HCT116 (cell line): ENCODE results near the gene PACSIN2. TPM values are rescaled to one million over a fixed set of nuclear protein-coding genes. Genes with fewer than 3 reads are reported as not detected.

Source experiments
- ATAC-seq: fragments of 200-7000 bp; cut with Tn5 transposase; 2 replicates; pipeline ENCODE4 v1.9.1; 2020; ENCODE audit warnings: mild to moderate bottlenecking, moderate library complexity
- BruUV-seq: library from RNA; stranded (reverse); fragments of 400-500 nt; replicated peaks from 2 replicates; lab custom pipeline; 2021; lab: Mats Ljungman, UMichigan
- CTCF ChIA-PET: fragments of 300-600 bp; sonication (Branson Sonifier 250); formaldehyde crosslinking; loops from one replicate; lab custom pipeline; 2021; ENCODE audit warnings: antibody characterized with exemption; lab: Charles Lee
- POLR2A ChIA-PET: fragments of 300-600, 350-600 bp; sonication (Branson Sonifier 250); formaldehyde crosslinking; loops from one replicate; lab custom pipeline; 2021; ENCODE audit warnings: antibody characterized with exemption; lab: Charles Lee
- RAD21 ChIA-PET, 2 experiments: fragments of 300-600 bp; sonication (Branson Sonifier 250); formaldehyde crosslinking; loops; one replicate each; lab custom pipeline; 2023; ENCODE audit warnings: low total read pairs in 2 of 2; ENCODE audit not compliant: uncharacterized antibody in 2 of 2, unreplicated experiment in 2 of 2, low non-redundant PET in 1 of 2; lab: Charles Lee
- DNase-seq: peaks from one replicate; pipeline ENCODE4 v3.0.0-alpha.2; 2010; ENCODE audit warnings: low read depth, low spot score
- H2AFZ ChIP-seq: fragments of 200-600 bp; shearing (Covaris generic), sonication (generic); 2 replicates; pipeline ENCODE4 v1.6.1; 2017; ENCODE audit warnings: low read depth, mixed run types, mixed read lengths, antibody characterized with exemption, low read length; ENCODE audit not compliant: poor library complexity, severe bottlenecking
- H3K27ac ChIP-seq: 2 replicates; pipeline ENCODE4 v1.5.1; 2012; ENCODE audit warnings: low read depth, low read length
- H3K27me3 ChIP-seq: fragments of 200-600 bp; sonication (generic); 2 replicates; pipeline ENCODE4 v1.6.1; 2016; ENCODE audit warnings: mixed run types, low read length, mixed read lengths; ENCODE audit not compliant: insufficient read depth
- H3K36me3 ChIP-seq, 2 experiments: fragments of 200-500 bp in 1 of 2; fragments of 200-600 bp in 1 of 2; sonication (Bioruptor generic) in 1 of 2; sonication (generic) in 1 of 2; 2 replicates each; pipeline versions ENCODE4 v1.5.1 to v1.6.1; 2014 to 2016; ENCODE audit warnings: low read length in 2 of 2, inconsistent platforms in 1 of 2, mixed read lengths in 1 of 2, mixed run types in 1 of 2; ENCODE audit not compliant: insufficient read depth in 2 of 2, control insufficient read depth in 1 of 2
- H3K4me1 ChIP-seq, 2 experiments: fragments of 200-600 bp in 1 of 2; sonication (generic) in 1 of 2; 2 replicates each; pipeline versions ENCODE4 v1.5.1 to v1.6.1; 2012 to 2017; ENCODE audit warnings: low read length in 2 of 2, inconsistent platforms in 1 of 2, mild to moderate bottlenecking in 1 of 2, mixed read lengths in 1 of 2, mixed run types in 1 of 2, moderate library complexity in 1 of 2; ENCODE audit not compliant: insufficient read depth in 2 of 2, control insufficient read depth in 1 of 2
- H3K4me2 ChIP-seq: fragments of 200-600 bp; sonication (generic); 2 replicates; pipeline ENCODE4 v1.6.1; 2017; ENCODE audit warnings: mixed run types, low read length, mixed read lengths
- H3K4me3 ChIP-seq, 2 experiments: fragments of 200-600 bp in 1 of 2; sonication (generic) in 1 of 2; replicated peaks in 1 of 2; 2 replicates each; pipeline ENCODE4 v1.5.1; 2011 to 2016; ENCODE audit warnings: low read length in 2 of 2, control low read depth in 1 of 2, low read depth in 1 of 2, mild to moderate bottlenecking in 1 of 2, mixed read lengths in 1 of 2, mixed run types in 1 of 2
- H3K79me2 ChIP-seq: fragments of 200-600 bp; sonication (generic); 2 replicates; pipeline ENCODE4 v1.6.1; 2017; ENCODE audit warnings: mild to moderate bottlenecking, mixed run types, low read length, moderate library complexity, mixed read lengths; ENCODE audit not compliant: insufficient read depth
- H3K9ac ChIP-seq: fragments of 200-600 bp; sonication (generic); 2 replicates; pipeline ENCODE4 v1.6.1; 2016; ENCODE audit warnings: low read length, mixed read lengths
- H3K9me2 ChIP-seq: fragments of 200-600 bp; sonication (generic), shearing (Covaris generic); 2 replicates; pipeline ENCODE4 v1.6.1; 2017; ENCODE audit warnings: mixed run types, mild to moderate bottlenecking, moderate library complexity; ENCODE audit not compliant: insufficient read depth
- H3K9me3 ChIP-seq, 2 experiments: fragments of 200-500 bp in 1 of 2; fragments of 200-600 bp in 1 of 2; sonication (Bioruptor generic) in 1 of 2; sonication (generic) in 1 of 2; 2 replicates each; pipeline ENCODE4 v1.6.1; 2014 to 2017; ENCODE audit warnings: low read length in 2 of 2, mixed read lengths in 2 of 2, inconsistent platforms in 1 of 2, low read depth in 1 of 2, mild to moderate bottlenecking in 1 of 2, mixed run types in 1 of 2, moderate library complexity in 1 of 2; ENCODE audit not compliant: control insufficient read depth in 1 of 2, insufficient read depth in 1 of 2
- H4K20me1 ChIP-seq: fragments of 200-600 bp; sonication (generic), shearing (Covaris generic); 2 replicates; pipeline ENCODE4 v1.6.1; 2017; ENCODE audit warnings: mixed run types, mild to moderate bottlenecking, moderate library complexity; ENCODE audit not compliant: insufficient read depth
- ELF1 ChIP-seq: IDR thresholded peaks from 2 replicates; pipeline ENCODE4 v1.6.1; 2012; ENCODE audit warnings: low read depth, borderline replicate concordance
- EZH2phosphoT487 ChIP-seq: fragments of 200-600 bp; IDR thresholded peaks from 2 replicates; pipeline ENCODE4 v1.6.1; 2018; ENCODE audit warnings: antibody characterized with exemption, borderline replicate concordance
- FOSL1 ChIP-seq: IDR thresholded peaks from 2 replicates; pipeline ENCODE4 v1.6.1; 2012; ENCODE audit warnings: low read depth
- POLR2A ChIP-seq: IDR thresholded peaks from 2 replicates; pipeline ENCODE4 v1.7.0; 2011; ENCODE audit warnings: borderline replicate concordance; ENCODE audit not compliant: insufficient read depth, insufficient read length; ENCODE audit errors: extremely low read depth
- SIN3A ChIP-seq: IDR thresholded peaks from 2 replicates; pipeline ENCODE4 v1.6.1; 2012; ENCODE audit warnings: low read depth
- YY1 ChIP-seq: IDR thresholded peaks from 2 replicates; pipeline ENCODE4 v1.6.1; 2011; ENCODE audit warnings: low read length, low read depth, moderate library complexity, mild to moderate bottlenecking; ENCODE audit not compliant: insufficient replicate concordance; ENCODE audit errors: extremely low read depth
- intact Hi-C: fragments of 100-400 bp; cut with micrococcal nuclease; formaldehyde crosslinking; loops from 2 replicates; pipeline ENCODE4 v1.10.0; 2022
- total RNA-seq: library from RNA; stranded (reverse); gene quantifications from one replicate; pipeline ENCODE4 v1.2.1, GENCODE V29; 2021; ENCODE audit not compliant: unreplicated experiment
- TF ChIP-seq, protein P1 (sequence below): IDR thresholded peaks from 2 replicates; pipeline ENCODE4 v1.6.1; 2012
- TF ChIP-seq, protein P2 (sequence below), 3 experiments: fragments of 200-600 bp in 1 of 3; sonication (generic) in 1 of 3; IDR thresholded peaks in 2 of 3; conservative IDR thresholded peaks in 1 of 3; 2 replicates each; pipeline ENCODE4 v1.5.1; 2012 to 2017; ENCODE audit warnings: low read depth in 2 of 3, low read length in 2 of 3, antibody characterized with exemption in 1 of 3, borderline replicate concordance in 1 of 3, control low read depth in 1 of 3, mild to moderate bottlenecking in 1 of 3, mixed read lengths in 1 of 3, mixed run types in 1 of 3, moderate library complexity in 1 of 3; ENCODE audit not compliant: insufficient read depth in 1 of 3
- TF ChIP-seq, protein P3 (sequence below): IDR thresholded peaks from 2 replicates; pipeline ENCODE4 v1.6.1; 2012; ENCODE audit warnings: low read depth

The PACSIN2 gene
- total RNA-seq, 1 experiment from 2014 or later: 48.2 TPM

DNA sequence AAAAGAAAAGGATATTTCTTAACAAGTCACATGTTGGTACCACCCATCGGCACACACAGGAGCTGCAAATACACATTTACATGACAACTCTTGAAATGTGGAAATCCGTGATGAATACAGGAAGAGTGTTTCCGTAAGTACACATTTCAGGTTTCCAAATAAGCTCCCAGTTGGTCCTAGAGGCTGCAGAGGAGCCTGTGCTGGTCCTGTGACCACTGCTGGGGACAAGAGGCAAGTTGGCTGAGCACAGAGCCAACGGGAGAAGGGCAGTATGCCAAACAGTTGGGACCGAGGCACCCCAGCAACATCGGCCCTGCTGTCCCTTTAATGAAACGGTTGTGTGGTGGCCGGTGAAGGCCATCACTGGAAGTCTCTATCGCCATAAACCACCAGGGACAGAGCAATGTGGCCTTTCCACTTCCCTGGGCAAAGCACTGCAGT is 119.4 kb downstream of the PACSIN2 start:
- Histone ChIP-seq H3K9ac (no peak overlapping the region), H3K9me3 (no peaks in the 10 kb centered on the region), H3K4me2 (no peak overlapping the region), H3K27me3 (no peaks in the 10 kb centered on the region), H3K9me2 (no peaks in the 10 kb centered on the region), H4K20me1 (no peaks in the 10 kb centered on the region), H3K36me3 (peaks cover 0 to 4% of the 10 kb centered on the region in 2 experiments; a peak in 2 of 4 replicates), H3K4me3 (no peak overlapping the region), H3K27ac (no peak overlapping the region), H3K4me1 (no peaks in the 10 kb centered on the region), H3K79me2 (0 out of 2 replicates have a peak, but pooled peaks cover 5% of the 10 kb centered on the region)
- intact Hi-C loops: no loop called here
- ATAC-seq (no peak), DNase-seq (no peak)
- ChIA-PET CTCF (interaction anchor here (0.7 to 1.4 kb wide), 2 partner anchors 28 to 229 kb away, joined by 3 to 4 read pairs; no protein-coding TSS in a partner anchor), POLR2A (no interaction called here), RAD21 (no interaction called here)
- no TSS peak for BruUV-seq
- no peak for TF ChIP-seq ELF1
- TF ChIP-seq, protein P1, sequence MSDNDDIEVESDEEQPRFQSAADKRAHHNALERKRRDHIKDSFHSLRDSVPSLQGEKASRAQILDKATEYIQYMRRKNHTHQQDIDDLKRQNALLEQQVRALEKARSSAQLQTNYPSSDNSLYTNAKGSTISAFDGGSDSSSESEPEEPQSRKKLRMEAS: no peak
- TF ChIP-seq, all 23 proteins: peak for 0
- H2AFZ ChIP-seq: no peak overlapping the region

DNA sequence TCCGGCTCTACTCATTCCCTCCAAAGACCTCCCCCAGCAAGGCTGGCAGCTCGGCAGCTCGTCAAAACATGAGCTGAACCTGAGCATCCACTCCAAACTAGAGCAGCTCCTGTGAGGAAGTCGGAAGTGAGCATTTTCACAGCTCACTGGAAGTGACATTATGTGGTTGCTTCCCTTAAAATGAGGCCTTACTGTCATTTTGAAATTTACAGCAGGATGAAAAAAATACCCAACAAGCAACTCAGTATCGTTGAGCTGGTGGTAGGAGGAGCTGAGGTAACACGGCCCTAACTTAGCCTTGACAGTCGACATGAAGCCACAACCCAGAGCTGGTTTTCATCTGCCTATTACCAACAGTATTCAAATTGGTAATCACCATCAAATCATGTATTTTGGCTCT is 119.9 kb downstream of the PACSIN2 start:
- H3K9me2 ChIP-seq: no peaks in the 10 kb centered on the region
- RAD21 ChIA-PET: no interaction called here
- TF ChIP-seq SIN3A: no peak
- TF ChIP-seq YY1: no peak
- no peak for TF ChIP-seq POLR2A
- no peak for TF ChIP-seq EZH2phosphoT487
- TF ChIP-seq FOSL1: no peak
- TF ChIP-seq, protein P2, sequence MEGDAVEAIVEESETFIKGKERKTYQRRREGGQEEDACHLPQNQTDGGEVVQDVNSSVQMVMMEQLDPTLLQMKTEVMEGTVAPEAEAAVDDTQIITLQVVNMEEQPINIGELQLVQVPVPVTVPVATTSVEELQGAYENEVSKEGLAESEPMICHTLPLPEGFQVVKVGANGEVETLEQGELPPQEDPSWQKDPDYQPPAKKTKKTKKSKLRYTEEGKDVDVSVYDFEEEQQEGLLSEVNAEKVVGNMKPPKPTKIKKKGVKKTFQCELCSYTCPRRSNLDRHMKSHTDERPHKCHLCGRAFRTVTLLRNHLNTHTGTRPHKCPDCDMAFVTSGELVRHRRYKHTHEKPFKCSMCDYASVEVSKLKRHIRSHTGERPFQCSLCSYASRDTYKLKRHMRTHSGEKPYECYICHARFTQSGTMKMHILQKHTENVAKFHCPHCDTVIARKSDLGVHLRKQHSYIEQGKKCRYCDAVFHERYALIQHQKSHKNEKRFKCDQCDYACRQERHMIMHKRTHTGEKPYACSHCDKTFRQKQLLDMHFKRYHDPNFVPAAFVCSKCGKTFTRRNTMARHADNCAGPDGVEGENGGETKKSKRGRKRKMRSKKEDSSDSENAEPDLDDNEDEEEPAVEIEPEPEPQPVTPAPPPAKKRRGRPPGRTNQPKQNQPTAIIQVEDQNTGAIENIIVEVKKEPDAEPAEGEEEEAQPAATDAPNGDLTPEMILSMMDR (IDR thresholded peaks at IDR 0.05 in 2 of 3, conservative IDR thresholded peaks at IDR 0.05 in 1 of 3; ENCODE audit: borderline replicate concordance in 1 of 3, insufficient read depth in 1 of 3, low read depth in 2 of 3, low read length in 2 of 3): no peak
- TF ChIP-seq, protein P3, sequence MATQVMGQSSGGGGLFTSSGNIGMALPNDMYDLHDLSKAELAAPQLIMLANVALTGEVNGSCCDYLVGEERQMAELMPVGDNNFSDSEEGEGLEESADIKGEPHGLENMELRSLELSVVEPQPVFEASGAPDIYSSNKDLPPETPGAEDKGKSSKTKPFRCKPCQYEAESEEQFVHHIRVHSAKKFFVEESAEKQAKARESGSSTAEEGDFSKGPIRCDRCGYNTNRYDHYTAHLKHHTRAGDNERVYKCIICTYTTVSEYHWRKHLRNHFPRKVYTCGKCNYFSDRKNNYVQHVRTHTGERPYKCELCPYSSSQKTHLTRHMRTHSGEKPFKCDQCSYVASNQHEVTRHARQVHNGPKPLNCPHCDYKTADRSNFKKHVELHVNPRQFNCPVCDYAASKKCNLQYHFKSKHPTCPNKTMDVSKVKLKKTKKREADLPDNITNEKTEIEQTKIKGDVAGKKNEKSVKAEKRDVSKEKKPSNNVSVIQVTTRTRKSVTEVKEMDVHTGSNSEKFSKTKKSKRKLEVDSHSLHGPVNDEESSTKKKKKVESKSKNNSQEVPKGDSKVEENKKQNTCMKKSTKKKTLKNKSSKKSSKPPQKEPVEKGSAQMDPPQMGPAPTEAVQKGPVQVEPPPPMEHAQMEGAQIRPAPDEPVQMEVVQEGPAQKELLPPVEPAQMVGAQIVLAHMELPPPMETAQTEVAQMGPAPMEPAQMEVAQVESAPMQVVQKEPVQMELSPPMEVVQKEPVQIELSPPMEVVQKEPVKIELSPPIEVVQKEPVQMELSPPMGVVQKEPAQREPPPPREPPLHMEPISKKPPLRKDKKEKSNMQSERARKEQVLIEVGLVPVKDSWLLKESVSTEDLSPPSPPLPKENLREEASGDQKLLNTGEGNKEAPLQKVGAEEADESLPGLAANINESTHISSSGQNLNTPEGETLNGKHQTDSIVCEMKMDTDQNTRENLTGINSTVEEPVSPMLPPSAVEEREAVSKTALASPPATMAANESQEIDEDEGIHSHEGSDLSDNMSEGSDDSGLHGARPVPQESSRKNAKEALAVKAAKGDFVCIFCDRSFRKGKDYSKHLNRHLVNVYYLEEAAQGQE: no peak
- TF ChIP-seq, all 23 proteins: peak for 0
- POLR2A ChIA-PET: no interaction called here
- Histone ChIP-seq H3K4me3 (no peak overlapping the region), H3K9ac (no peak overlapping the region), H3K4me1 (no peaks in the 10 kb centered on the region), H4K20me1 (no peaks in the 10 kb centered on the region), H3K27me3 (no peaks in the 10 kb centered on the region), H3K36me3 (peaks cover 0 to 5% of the 10 kb centered on the region in 2 experiments; a peak in 2 of 4 replicates), H3K4me2 (no peak overlapping the region), H3K79me2 (0 out of 2 replicates have a peak, but pooled peaks cover 5% of the 10 kb centered on the region), H2AFZ (no peak overlapping the region), H3K27ac (no peak overlapping the region), H3K9me3 (no peaks in the 10 kb centered on the region)
- CTCF ChIA-PET: interaction anchor here (1.4 kb wide), 1 partner anchor 27 kb away, joined by 4 read pairs; no protein-coding TSS in a partner anchor
- DNase-seq (no peak), ATAC-seq (no peak)
- intact Hi-C loops: no loop called here
- BruUV-seq: no TSS peak
